SK-N-SH treated with all-trans-retinoic acid at 6 μM for 48 hours (cell line): ENCODE results near the gene CSF1.
"Not testable (repeated sequence)": the region's sequence is repeated elsewhere in the genome, so short reads cannot be mapped to it uniquely, and the experiment has no call there.

Experiments used
- ATAC-seq: fragments of 200-7000 bp; cut with Tn5 transposase; 3 replicates; pipeline ENCODE4 v1.9.1; 2020; ENCODE audit warnings: mild to moderate bottlenecking, moderate library complexity
- ARNTL ChIP-seq: fragments of 450-650 bp; formaldehyde crosslinking; IDR thresholded peaks from 2 replicates; pipeline ENCODE4 v1.5.0; 2020; ENCODE audit warnings: low read depth, mild to moderate bottlenecking, moderate library complexity, borderline replicate concordance
- BACH2 ChIP-seq: fragments of 250-450 bp; sonication (Bioruptor Pico); IDR thresholded peaks from 2 replicates; pipeline ENCODE4 v1.9.0; 2021; ENCODE audit warnings: mild to moderate bottlenecking, borderline replicate concordance
- CSDC2 ChIP-seq: fragments of 250-450 bp; sonication (Bioruptor Pico); IDR thresholded peaks from 2 replicates; pipeline ENCODE4 v1.5.0; 2020; ENCODE audit warnings: mild to moderate bottlenecking, moderate library complexity
- CSRNP3 ChIP-seq: fragments of 250-450 bp; sonication (Bioruptor Pico); IDR thresholded peaks from 2 replicates; pipeline ENCODE4 v1.5.1; 2021; ENCODE audit warnings: mild to moderate bottlenecking, moderate library complexity
- ESRRG ChIP-seq: fragments of 250-450 bp; sonication (Bioruptor Pico); IDR thresholded peaks from 2 replicates; pipeline ENCODE4 v1.6.1; 2021; ENCODE audit warnings: mild to moderate bottlenecking
- GLIS3 ChIP-seq: fragments of 250-450 bp; sonication (Bioruptor Pico); IDR thresholded peaks from 2 replicates; pipeline ENCODE4 v1.5.0; 2020; ENCODE audit warnings: mild to moderate bottlenecking, moderate library complexity
- ISL1 ChIP-seq: fragments of 250-450 bp; sonication (Bioruptor Pico); IDR thresholded peaks from 2 replicates; pipeline ENCODE4 v2.1.2; 2022; ENCODE audit warnings: mild to moderate bottlenecking, moderate library complexity
- OSR1 ChIP-seq: fragments of 250-450 bp; sonication (Bioruptor Pico); IDR thresholded peaks from 2 replicates; pipeline ENCODE4 v1.8.0; 2022; ENCODE audit warnings: moderate library complexity, mild to moderate bottlenecking, inconsistent platforms
- PATZ1 ChIP-seq: fragments of 250-450 bp; sonication (Bioruptor Pico); IDR thresholded peaks from 2 replicates; pipeline ENCODE4 v1.8.0; 2020; ENCODE audit warnings: mild to moderate bottlenecking, moderate library complexity, borderline replicate concordance
- POU6F1 ChIP-seq: fragments of 250-450 bp; sonication (Bioruptor Pico); IDR thresholded peaks from 2 replicates; pipeline ENCODE4 v1.8.0; 2021; ENCODE audit warnings: low read depth, mild to moderate bottlenecking, moderate library complexity, borderline replicate concordance
- PPARA ChIP-seq: fragments of 250-450 bp; sonication (Bioruptor Pico); IDR thresholded peaks from 2 replicates; pipeline ENCODE4 v1.5.0; 2020; ENCODE audit warnings: mild to moderate bottlenecking, borderline replicate concordance
- RARB ChIP-seq: fragments of 250-450 bp; sonication (Bioruptor Pico); IDR thresholded peaks from 2 replicates; pipeline ENCODE4 v1.8.0; 2021; ENCODE audit warnings: mild to moderate bottlenecking, moderate library complexity
- SNAI2 ChIP-seq: fragments of 250-450 bp; sonication (Bioruptor Pico); IDR thresholded peaks from 2 replicates; pipeline ENCODE4 v1.5.0; 2020; ENCODE audit warnings: mild to moderate bottlenecking, moderate library complexity
- TCF4 ChIP-seq: fragments of 250-450 bp; sonication (Bioruptor Pico); IDR thresholded peaks from 2 replicates; pipeline ENCODE4 v1.8.0; 2021; ENCODE audit warnings: mild to moderate bottlenecking, moderate library complexity, borderline replicate concordance
- TSHZ2 ChIP-seq: fragments of 250-450 bp; sonication (Bioruptor Pico); IDR thresholded peaks from 2 replicates; pipeline ENCODE4 v1.5.0; 2020; ENCODE audit warnings: mild to moderate bottlenecking, moderate library complexity
- ZC3H10 ChIP-seq: fragments of 250-450 bp; sonication (Bioruptor Pico); IDR thresholded peaks from 2 replicates; pipeline ENCODE4 v1.5.1; 2021; ENCODE audit warnings: mild to moderate bottlenecking, moderate library complexity
- ZFP3 ChIP-seq: fragments of 250-450 bp; sonication (Bioruptor Pico); IDR thresholded peaks from 2 replicates; pipeline ENCODE4 v1.5.0; 2020; ENCODE audit warnings: mild to moderate bottlenecking, moderate library complexity
- ZFP30 ChIP-seq: fragments of 450-650 bp; formaldehyde crosslinking; IDR thresholded peaks from 2 replicates; pipeline ENCODE4 v1.5.0; 2022; ENCODE audit warnings: mild to moderate bottlenecking, moderate library complexity
- ZNF565 ChIP-seq: fragments of 450-650 bp; formaldehyde crosslinking; conservative IDR thresholded peaks from 2 replicates; pipeline ENCODE4 v1.5.0; 2020; ENCODE audit warnings: low read depth, mild to moderate bottlenecking, moderate library complexity
- ZNF70 ChIP-seq: fragments of 450-650 bp; formaldehyde crosslinking; IDR thresholded peaks from 2 replicates; pipeline ENCODE4 v1.5.0; 2020; ENCODE audit warnings: mild to moderate bottlenecking, moderate library complexity
- ZNF8 ChIP-seq: fragments of 450-650 bp; formaldehyde crosslinking; IDR thresholded peaks from 2 replicates; pipeline ENCODE4 v1.5.0; 2020; ENCODE audit warnings: mild to moderate bottlenecking, moderate library complexity

Gene CSF1

GRCh38 chr1:109877317-109877771 lies 33.3 kb upstream of the CSF1 start:
- peak; percentile 93 for ATAC-seq
- TF ChIP-seq ZC3H10 (CRISPR knock-in tag), result 0 out of 2 replicates have a peak, but pooled peaks have one; percentile 34
- 0 out of 2 replicates have a peak, but pooled peaks have one; percentile 50 for TF ChIP-seq GLIS3 (CRISPR knock-in tag)
- TF ChIP-seq PPARA (CRISPR knock-in tag), result no peak
- TF ChIP-seq ESRRG (CRISPR knock-in tag), result no peak
- TF ChIP-seq ISL1 (CRISPR knock-in tag), result peak; percentile 77
- TF ChIP-seq CSDC2 (CRISPR knock-in tag), result 0 out of 2 replicates have a peak, but pooled peaks have one; percentile 26

GRCh38 chr1:109877776-109878175 lies 32.9 kb upstream of the CSF1 start:
- TF ChIP-seq ZNF565, result no peak
- TF ChIP-seq SNAI2 (CRISPR knock-in tag), result no peak
- TF ChIP-seq POU6F1 (CRISPR knock-in tag), result no peak
- no peak for TF ChIP-seq ZC3H10 (CRISPR knock-in tag)
- no peak for TF ChIP-seq PATZ1
- no peak for TF ChIP-seq ZNF8
- no peak for ATAC-seq

- TF ChIP-seq CSRNP3 (CRISPR knock-in tag) (no peak), TCF4 (CRISPR knock-in tag) (no peak), ARNTL (CRISPR knock-in tag) (no peak), OSR1 (CRISPR knock-in tag) (no peak), PPARA (CRISPR knock-in tag) (no peak), ZNF70 (CRISPR knock-in tag) (no peak), ISL1 (CRISPR knock-in tag) (no peak), TSHZ2 (CRISPR knock-in tag) (no peak), CSDC2 (CRISPR knock-in tag) (no peak), GLIS3 (CRISPR knock-in tag) (no peak), PATZ1 (no peak), ZFP3 (no peak), ZFP30 (CRISPR knock-in tag) (no peak), ZNF565 (no peak), SNAI2 (CRISPR knock-in tag) (no peak), ZC3H10 (CRISPR knock-in tag) (no peak), RARB (no peak), BACH2 (CRISPR knock-in tag) (no peak)
Observed at GRCh38 chr1:109878531-109879104, 32.0 kb upstream of the CSF1 start.

GRCh38 chr1:109879371-109879770 lies 31.3 kb upstream of the CSF1 start:
- not testable (repeated sequence) for ATAC-seq

More at GRCh38 chr1:109878531-109879104, 32.0 kb upstream of the CSF1 start:
- no peak for ATAC-seq
